ENCODE results near the gene WHRN. TPM values are rescaled to one million over a fixed set of nuclear protein-coding genes. Genes with fewer than 3 reads are reported as not detected.

Gene WHRN
- polyA plus RNA-seq, 10 donors, result 1.9 to 6.3 (median 3.3) TPM

DNA sequence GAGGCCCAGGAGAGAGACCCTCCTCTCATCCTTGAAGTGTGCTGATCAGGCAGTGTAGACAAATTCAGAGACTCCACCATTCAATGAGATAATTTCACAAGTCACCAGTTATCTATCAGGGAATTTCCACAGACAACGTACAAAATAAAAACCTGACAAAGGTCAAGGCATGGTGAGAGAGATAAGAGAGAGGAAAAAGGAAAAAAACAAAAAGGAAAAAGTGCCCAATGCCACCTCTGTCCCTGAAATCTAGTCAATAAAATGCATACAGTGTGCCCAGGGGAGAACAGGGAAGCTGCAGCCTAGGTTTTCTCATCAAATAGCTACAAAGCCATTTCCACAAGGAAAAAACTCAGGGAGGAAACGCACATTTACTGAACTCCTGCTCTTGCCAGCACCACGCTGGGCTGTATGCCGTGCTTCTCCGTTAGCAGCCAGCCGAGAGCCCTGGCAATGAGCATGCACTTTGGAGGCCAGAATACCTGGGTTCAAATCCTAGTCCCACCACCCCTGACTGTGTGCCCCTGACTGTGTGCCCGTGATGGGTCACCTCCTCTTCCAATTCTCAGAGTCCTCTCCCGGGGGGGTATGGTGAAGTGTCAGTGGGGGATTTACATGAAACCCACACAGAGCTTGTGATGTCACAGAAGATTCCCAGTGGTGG, 11.6 kb downstream of the WHRN start:
- DNase-seq, result no peak

DNA sequence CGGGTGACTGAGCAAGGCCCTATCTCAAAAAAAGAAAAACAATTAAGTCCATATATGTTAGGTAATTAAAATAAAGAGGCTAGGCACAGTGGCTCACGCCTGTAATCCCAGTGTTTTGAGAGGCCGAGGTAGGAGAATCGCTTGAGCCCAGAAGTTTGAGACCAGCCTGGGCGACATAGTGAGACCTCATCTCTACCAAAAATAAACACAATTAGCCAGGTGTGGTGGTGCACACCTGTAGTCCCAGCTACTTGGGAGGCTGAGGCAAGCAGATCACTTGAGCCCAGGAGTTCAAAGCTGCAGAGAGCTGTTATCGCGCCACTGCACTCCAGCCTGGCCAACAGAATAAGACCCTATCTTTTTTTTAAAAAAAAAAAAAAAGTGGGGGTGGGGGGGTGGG, 12.3 kb downstream of the WHRN start:
- DNase-seq, result no peak

DNA sequence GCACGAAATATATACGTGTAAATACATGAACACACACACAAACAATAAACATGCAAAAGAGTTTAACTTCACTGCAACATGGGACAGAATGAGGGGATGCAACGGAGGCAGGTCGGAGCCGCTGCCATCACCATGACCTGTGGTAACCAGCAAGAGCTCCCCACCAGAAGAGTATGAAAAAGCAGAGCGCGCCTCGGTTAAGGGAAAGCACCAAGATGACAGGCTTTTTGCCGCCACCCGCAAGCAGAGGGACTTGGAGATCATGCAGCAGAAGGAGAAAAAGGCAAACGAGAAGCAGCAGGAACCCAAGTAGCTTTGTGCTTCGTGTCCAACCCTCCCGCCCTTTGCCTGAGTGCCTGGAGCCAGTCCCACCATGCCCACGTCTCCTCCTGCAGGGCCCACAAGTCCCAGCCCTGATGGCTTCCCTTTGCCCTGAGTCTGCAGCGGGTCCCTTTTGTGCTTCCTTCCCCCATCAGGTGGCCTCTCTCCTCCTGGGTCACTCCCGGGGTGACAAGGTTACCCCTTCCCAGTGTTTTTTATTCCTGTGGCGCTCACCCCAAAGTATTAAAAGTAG, 13.8 kb downstream of the WHRN start:
- DNase-seq, result no peak

- DNase-seq, result no peak
These were observed 15.3 kb downstream of the WHRN start for GRCh38 chr9:114489928-114490327.

DNA sequence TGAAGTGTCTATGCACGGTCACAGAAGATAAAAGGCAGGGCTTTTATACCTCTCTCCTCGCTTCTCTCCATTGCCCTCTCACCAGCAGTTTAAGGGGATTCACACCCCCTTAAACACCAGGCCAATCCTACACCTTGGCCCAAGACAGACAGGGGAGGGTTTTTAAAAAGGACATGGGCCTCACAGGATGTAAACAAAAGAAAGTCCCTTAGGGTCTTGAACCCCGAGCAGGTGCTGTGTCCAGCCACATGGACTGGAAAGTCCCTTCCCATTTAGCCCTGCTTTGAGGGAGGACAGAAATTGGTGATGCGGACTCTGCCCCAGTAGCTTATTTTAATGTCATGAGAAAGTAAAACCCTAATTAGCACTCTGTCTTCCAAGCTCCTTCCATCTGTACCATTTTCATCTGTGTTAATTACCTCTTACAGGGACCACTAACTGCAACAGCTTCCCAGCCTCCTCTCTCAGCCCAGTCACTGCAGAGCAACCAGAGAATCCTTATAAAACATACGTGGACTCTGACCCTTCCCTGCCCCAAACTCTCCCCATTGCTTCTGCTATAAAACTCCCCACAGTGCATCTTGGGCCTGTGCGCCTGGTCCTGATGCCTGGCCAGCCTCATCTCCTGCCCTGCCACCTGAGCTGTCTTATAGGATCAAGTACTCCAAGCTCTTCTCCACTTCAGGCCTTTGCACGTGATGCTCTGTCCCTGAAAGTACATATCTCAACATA, 16.7 kb downstream of the WHRN start:
- DNase-seq, result no peak

GRCh38 chr9:114487607-114488300, 17.5 kb downstream of the WHRN start:
- peak in 1 of 3 donors; percentile 38 for DNase-seq

GRCh38 chr9:114486205-114486963, 18.9 kb downstream of the WHRN start:
- no peak for DNase-seq

- DNase-seq, result no peak
These were observed 20.3 kb downstream of the WHRN start for GRCh38 chr9:114484854-114485443.

GRCh38 chr9:114484215-114484853, 20.9 kb downstream of the WHRN start:
- no peak for DNase-seq

DNA sequence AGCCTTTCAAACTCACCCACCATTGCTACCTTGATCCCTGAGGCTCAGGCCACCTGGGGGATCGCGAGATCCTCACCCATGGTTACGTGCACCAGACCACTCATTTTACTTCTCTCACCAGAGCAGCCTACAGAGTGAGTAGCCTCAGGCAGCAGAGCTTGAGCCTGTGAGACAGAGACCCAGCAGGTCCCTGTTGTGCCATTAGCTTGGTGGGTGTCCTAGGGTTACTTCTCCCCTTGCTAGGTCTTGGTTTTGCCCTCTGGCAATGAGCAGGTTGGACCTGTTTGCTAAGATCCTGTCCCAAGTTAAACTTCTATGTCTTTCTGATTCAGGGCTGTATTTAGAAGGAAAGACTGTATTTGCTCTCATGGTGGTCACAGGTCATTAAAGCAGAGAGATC, 21.8 kb downstream of the WHRN start:
- no peak for DNase-seq

GRCh38 chr9:114482593-114482992, 22.7 kb downstream of the WHRN start:
- no peak for DNase-seq

- DNase-seq, result no peak
These were observed 23.5 kb downstream of the WHRN start for GRCh38 chr9:114481789-114482188.

DNA sequence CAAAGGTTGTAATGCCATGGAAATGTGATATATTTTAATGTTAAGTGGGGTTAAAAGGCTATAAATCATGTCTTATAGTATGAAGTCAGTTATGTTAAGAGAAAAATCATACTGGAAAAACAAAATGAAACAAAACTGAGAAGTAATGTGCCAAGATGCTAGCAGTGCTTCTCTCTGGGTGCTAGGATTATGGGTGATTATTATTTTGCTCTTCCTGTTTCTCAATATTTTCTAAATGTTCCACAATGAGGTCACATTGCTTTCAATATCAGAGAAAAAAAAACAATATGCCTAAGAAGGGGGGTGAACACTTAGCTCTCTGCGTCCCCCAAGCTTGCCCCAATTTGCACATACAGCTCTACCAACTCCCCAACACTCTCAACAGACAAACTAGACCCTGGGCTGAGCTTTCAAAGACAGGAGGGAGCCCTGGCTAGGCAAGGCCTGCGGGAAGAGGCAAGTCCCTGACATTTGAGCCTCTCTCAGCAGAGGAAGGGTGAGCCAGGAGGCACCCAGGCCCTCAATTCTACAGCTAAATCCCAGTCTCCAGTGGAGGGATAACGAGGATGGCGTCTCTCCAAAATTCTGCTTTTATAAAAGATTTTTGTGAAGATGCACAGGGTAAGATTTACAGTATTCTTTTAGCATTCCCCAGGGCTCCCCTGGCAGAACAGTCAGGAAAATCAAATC, 24.4 kb downstream of the WHRN start:
- peak in 1 of 3 donors; percentile 59 for DNase-seq

DNA sequence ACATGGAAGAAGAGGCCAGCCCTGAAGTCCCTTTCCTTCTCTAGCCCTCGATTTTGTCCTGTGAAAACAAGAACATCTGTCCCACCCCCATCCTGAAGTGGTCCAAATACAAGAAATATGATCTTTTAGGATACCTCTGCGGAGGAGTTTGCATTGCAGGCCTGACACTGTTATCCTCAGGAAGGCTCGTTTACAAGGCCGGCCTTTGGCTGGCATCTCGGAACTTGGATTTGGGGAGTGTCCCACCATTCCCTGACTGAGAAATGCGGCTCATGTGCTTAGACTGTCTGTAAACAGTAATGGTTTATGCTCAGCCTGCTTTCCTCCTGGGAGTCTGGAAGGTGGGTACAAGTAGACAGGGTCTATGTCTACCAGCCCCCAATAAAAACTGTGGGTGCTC, 26.4 kb downstream of the WHRN start:
- peak in 1 of 3 donors; percentile 29 for DNase-seq

DNA sequence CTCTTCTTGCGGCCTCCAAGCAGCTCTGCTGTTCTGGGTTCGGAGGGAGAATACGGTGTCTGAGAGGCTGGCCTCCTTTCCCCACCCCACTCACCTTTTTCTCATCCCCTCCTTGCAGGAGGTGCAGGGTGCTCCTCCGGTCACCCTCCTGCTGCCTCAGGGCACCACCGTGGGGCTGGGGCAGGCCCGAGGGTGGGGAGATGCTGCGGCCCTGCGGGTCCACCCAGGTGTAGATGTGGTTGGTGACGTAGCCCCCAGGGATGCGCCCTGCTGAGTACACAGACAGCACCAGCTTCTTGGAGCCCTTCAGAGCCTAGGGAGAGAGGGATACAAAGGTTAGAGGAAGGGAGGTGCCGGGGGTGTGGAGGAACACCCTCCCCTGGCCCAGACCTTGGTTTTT, 26.8 kb downstream of the WHRN start:
- DNase-seq, result no peak

DNA sequence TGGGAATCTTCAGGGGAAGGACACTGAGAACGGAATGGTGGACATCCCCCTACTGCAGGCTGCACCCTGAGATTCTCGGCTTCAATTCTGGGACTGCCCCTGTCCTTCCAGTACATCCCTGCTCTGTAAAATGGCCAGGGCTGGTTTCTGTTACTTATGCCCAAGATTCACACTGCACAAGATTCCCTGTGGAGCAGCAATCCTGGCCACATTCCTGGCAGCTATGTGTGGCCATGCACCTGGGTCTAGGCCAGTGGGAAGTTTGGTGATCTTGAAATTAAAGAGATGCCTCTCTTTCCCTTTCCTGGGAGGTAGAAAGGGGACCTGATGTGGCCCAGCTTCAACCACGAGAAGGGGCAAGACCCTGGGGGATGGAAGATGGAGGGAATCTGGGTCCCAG, 27.6 kb downstream of the WHRN start:
- no peak for DNase-seq

DNA sequence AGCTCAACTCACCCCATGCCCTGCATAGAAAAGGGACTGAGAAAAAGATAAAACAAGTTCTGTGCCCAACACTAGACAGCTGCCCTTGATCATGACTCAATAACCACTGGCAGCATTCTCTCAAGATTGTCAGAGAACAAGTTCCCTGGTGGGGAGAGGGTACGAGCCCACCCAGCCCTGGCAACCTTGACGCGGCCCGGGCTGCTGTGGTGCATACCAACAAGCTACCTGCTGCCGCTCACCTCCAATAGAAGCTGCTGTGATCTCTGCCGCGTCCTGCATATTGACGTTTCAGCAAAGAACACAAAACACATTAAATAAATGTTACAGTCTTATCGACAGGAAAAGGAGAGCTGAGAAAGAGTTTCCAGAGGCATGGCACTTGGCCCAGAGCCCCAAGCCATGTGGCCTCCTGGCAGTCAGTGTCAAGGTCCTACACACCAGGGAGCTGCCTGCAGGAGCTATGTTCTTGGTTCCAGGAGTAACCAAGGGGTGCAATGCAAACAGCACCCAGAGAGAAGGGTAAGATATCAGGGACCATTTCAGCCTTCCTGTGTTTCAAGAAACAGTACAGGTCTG, 28.3 kb downstream of the WHRN start:
- DNase-seq, result no peak

GRCh38 chr9:114475412-114476135, 29.7 kb downstream of the WHRN start:
- no peak for DNase-seq

DNA sequence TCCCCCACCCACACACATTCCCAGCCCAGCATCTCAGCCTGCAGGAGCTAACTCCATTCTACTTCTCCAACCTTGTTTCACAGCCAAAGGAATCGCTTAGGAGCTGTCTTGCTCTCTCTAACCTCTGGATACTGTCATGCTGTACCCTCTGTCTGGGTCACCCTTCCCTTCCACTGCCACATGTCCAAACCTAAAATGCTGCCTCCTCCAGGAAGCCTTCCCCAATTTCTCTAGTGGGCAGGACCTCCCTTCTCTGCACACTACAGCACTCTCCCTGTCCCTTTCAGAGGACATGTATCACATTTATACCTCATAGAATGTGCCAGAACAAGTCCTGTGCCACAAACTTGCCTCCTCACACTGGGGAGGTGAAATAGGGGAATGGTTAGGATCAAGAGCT, 30.8 kb downstream of the WHRN start:
- no peak for DNase-seq

Data from muscle of back (tissue), 11 donors.